Measurements from ENCODE around the gene ATP6V0B. TPM values are rescaled to one million over a fixed set of nuclear protein-coding genes. Genes with fewer than 3 reads are reported as not detected.

ATP6V0B gene
- total RNA-seq, 1 donor from 2014 or later, result 205 TPM

DNA sequence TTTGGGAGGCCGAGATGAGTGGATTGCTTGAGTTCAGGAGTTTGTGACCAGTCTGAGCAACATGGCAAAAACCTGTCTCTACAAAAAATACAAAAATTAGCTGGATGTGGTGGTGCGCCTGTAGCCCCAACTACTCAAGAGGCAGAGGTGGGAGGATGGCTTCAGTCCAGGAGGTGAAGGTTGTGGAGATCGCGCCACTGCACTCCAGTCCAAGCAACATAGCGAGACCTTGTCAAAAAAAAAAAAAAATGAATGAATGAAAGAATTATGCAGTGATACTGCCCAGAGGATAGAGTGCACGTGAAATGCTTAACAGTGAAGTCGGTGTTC is 5.4 kb upstream of the ATP6V0B start:
- peaks cover 37% of the 10 kb centered on the region for H3K36me3 ChIP-seq
- H3K9me3 ChIP-seq, result no peaks in the 10 kb centered on the region
- intact Hi-C loops (cut with DNase I), result no loop called here
- peak overlapping the region; percentile 97 for H3K4me3 ChIP-seq
- TF ChIP-seq, protein P1, sequence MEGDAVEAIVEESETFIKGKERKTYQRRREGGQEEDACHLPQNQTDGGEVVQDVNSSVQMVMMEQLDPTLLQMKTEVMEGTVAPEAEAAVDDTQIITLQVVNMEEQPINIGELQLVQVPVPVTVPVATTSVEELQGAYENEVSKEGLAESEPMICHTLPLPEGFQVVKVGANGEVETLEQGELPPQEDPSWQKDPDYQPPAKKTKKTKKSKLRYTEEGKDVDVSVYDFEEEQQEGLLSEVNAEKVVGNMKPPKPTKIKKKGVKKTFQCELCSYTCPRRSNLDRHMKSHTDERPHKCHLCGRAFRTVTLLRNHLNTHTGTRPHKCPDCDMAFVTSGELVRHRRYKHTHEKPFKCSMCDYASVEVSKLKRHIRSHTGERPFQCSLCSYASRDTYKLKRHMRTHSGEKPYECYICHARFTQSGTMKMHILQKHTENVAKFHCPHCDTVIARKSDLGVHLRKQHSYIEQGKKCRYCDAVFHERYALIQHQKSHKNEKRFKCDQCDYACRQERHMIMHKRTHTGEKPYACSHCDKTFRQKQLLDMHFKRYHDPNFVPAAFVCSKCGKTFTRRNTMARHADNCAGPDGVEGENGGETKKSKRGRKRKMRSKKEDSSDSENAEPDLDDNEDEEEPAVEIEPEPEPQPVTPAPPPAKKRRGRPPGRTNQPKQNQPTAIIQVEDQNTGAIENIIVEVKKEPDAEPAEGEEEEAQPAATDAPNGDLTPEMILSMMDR (IDR thresholded peaks at IDR 0.05), result no peak
- no peaks in the 10 kb centered on the region for H3K27me3 ChIP-seq (ENCODE audit: low read depth)
- ATAC-seq, result no peak
- H3K27ac ChIP-seq, result no peak overlapping the region
- H3K4me1 ChIP-seq, result peaks cover 26% of the 10 kb centered on the region
- DNase-seq, result no peak

DNA sequence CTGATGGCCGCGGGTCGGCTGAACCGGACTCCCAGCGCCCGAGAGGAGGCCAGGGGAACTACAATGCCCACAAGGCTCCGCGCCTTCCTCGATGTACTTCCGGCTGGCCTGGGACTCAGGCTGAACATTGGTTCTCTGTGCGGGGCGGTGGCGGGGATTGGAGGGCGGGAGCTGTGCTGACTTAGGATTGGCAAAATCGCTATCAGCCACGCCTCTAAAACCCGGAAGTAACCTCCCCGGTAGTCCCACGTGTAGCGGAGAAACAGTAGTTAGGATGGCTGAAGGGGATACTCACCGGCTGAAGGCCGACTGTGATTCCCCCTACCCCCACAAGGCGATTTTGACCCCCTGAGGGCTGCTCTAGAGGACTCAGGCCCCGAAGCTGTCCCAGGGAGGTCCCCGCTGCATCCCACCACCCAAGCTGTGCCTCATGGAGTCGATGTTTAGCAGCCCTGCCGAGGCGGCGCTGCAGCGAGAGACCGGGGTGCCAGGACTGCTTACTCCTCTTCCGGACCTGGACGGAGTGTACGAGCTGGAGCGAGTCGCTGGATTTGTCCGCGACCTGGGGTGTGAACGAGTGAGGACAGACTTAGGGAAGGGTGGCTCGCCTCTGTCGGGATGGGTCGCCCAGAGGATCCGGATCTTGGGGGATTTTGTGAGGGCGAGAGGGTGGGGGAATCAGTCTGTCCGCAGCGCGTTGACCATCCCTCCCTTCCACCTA is 4.9 kb upstream of the ATP6V0B start, which contains the start of gene DPH2:
Gene DPH2, plus strand, starts transcription at position 265 of the 721 bp plus-strand sequence. Its CDS starts 166 bp downstream, at position 431.
- intact Hi-C loops (cut with DNase I), result no loop called here

DNA sequence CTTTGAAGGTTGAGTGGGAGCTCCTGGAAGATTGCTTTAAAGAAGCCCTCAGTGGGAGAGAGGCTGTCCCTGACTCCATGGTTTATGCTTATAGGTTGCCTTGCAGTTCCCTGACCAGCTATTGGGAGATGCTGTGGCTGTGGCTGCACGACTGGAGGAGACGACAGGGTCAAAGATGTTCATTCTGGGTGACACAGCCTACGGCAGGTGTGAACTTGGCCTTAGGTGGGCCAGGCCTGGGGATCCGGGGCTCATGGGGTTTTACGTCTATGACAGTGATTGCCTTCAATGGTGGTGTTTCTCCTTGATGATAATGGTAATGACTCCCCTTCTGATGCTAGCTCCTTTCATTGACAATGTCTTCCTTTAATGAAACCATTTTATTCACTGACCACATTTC is 4.3 kb upstream of the ATP6V0B start:
- TF ChIP-seq, protein P1 (IDR thresholded peaks at IDR 0.05), result no peak
- peaks cover 31% of the 10 kb centered on the region for H3K36me3 ChIP-seq
- DNase-seq, result no peak
- H3K27ac ChIP-seq, result no peak overlapping the region
- intact Hi-C loops (cut with DNase I), result no loop called here
- H3K9me3 ChIP-seq, result no peaks in the 10 kb centered on the region
- peaks cover 29% of the 10 kb centered on the region for H3K4me1 ChIP-seq
- ATAC-seq, result no peak
- peak overlapping the region; percentile 97 for H3K4me3 ChIP-seq
- H3K27me3 ChIP-seq (ENCODE audit: low read depth), result no peaks in the 10 kb centered on the region

More for the DNA sequence above, 4.9 kb upstream of the ATP6V0B start, which contains the start of gene DPH2:
- H3K36me3 ChIP-seq, result peaks cover 32% of the 10 kb centered on the region
- H3K27ac ChIP-seq, result no peak within 1 kb of the TSS
- DNase-seq, result peak; percentile 98
- H3K9me3 ChIP-seq, result no peaks in the 10 kb centered on the region
- H3K4me1 ChIP-seq, result peaks cover 27% of the 10 kb centered on the region
- no peaks in the 10 kb centered on the region for H3K27me3 ChIP-seq (ENCODE audit: low read depth)
- H3K4me3 ChIP-seq, result peak within 1 kb of the TSS; percentile 97
- ATAC-seq, result peak; percentile 95
- TF ChIP-seq, protein P1 (IDR thresholded peaks at IDR 0.05), result peak; percentile 10

DNA sequence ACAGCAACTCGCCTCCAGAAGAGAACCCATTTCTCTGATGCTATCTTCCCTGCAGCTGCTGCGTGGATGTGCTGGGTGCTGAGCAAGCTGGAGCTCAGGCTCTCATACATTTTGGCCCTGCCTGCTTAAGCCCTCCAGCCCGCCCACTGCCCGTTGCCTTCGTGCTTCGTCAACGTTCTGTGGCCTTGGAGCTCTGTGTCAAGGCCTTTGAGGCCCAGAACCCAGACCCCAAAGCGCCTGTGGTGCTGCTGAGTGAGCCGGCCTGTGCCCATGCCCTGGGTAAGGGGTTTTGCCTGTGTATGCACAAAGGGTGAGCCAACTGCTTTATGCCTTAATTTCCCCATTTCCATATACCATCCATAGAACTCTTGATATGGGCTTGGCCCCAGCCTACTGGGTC is 3.8 kb upstream of the ATP6V0B start:
- H3K4me3 ChIP-seq, result peak overlapping the region; percentile 97

DNA sequence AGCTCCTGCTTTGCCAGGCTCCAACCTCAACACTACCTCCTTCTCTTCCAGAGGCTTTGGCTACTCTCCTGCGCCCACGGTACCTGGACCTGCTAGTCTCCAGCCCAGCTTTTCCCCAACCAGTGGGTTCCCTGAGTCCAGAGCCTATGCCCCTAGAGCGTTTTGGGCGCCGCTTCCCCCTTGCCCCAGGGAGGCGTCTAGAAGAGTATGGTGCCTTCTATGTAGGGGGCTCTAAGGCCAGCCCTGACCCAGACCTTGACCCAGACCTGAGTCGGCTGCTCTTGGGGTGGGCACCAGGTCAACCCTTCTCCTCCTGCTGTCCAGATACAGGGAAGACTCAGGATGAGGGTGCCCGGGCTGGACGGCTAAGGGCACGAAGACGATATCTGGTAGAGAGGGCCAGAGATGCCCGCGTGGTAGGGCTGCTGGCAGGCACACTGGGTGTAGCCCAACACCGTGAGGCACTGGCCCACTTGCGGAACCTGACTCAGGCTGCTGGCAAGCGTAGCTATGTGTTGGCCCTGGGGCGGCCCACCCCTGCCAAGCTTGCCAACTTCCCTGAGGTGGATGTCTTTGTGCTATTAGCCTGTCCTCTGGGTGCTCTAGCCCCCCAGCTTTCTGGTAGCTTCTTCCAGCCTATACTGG is 3.3 kb upstream of the ATP6V0B start:
- ATAC-seq (no peak), DNase-seq (no peak)
- Histone ChIP-seq H3K27me3 (ENCODE audit: low read depth) (no peaks in the 10 kb centered on the region), H3K4me3 (no peak overlapping the region), H3K4me1 (peaks cover 38% of the 10 kb centered on the region), H3K9me3 (no peaks in the 10 kb centered on the region), H3K36me3 (peaks cover 31% of the 10 kb centered on the region), H3K27ac (no peak overlapping the region)
- intact Hi-C loops (cut with DNase I), result no loop called here
- TF ChIP-seq, protein P1 (IDR thresholded peaks at IDR 0.05), result no peak

More for the DNA sequence above, 3.8 kb upstream of the ATP6V0B start:
- Histone ChIP-seq H3K9me3 (no peaks in the 10 kb centered on the region), H3K4me1 (peaks cover 33% of the 10 kb centered on the region), H3K36me3 (peaks cover 31% of the 10 kb centered on the region), H3K27ac (no peak overlapping the region), H3K27me3 (ENCODE audit: low read depth) (no peaks in the 10 kb centered on the region)
- TF ChIP-seq, protein P1 (IDR thresholded peaks at IDR 0.05), result no peak
- ATAC-seq (no peak), DNase-seq (no peak)
- intact Hi-C loops (cut with DNase I), result no loop called here

Data from lower lobe of right lung (tissue), 2 donors.